ENCODE results near the gene POLR2C.

GRCh38 chr16:57480754-57481230 is 18.3 kb downstream of the POLR2C start:
- TF ChIP-seq, protein P1, sequence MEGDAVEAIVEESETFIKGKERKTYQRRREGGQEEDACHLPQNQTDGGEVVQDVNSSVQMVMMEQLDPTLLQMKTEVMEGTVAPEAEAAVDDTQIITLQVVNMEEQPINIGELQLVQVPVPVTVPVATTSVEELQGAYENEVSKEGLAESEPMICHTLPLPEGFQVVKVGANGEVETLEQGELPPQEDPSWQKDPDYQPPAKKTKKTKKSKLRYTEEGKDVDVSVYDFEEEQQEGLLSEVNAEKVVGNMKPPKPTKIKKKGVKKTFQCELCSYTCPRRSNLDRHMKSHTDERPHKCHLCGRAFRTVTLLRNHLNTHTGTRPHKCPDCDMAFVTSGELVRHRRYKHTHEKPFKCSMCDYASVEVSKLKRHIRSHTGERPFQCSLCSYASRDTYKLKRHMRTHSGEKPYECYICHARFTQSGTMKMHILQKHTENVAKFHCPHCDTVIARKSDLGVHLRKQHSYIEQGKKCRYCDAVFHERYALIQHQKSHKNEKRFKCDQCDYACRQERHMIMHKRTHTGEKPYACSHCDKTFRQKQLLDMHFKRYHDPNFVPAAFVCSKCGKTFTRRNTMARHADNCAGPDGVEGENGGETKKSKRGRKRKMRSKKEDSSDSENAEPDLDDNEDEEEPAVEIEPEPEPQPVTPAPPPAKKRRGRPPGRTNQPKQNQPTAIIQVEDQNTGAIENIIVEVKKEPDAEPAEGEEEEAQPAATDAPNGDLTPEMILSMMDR (IDR thresholded peaks at IDR 0.05 in 8 of 11, conservative IDR thresholded peaks at IDR 0.05 in 3 of 11): no peak
- TF ChIP-seq POLR2AphosphoS5 (IDR thresholded peaks at IDR 0.05): no peak

All from spleen (tissue), 7 donors.